Measurements from ENCODE around the gene SETD7.

GRCh38 chr4:139554642-139554892, 1.5 kb downstream of the SETD7 start:
- TF ChIP-seq CTCF (IDR thresholded peaks at IDR 0.05; ENCODE audit: low read depth, low read length, poor library complexity, severe bottlenecking) (no peak), EZH2phosphoT487 (IDR thresholded peaks at IDR 0.05; ENCODE audit: borderline replicate concordance, low read length) (no peak)
